ENCODE data around the gene FAIM2.
A peak's percentile ranks its signal among the peaks of the same experiment; 100 is the strongest.

FAIM2 gene

DNA sequence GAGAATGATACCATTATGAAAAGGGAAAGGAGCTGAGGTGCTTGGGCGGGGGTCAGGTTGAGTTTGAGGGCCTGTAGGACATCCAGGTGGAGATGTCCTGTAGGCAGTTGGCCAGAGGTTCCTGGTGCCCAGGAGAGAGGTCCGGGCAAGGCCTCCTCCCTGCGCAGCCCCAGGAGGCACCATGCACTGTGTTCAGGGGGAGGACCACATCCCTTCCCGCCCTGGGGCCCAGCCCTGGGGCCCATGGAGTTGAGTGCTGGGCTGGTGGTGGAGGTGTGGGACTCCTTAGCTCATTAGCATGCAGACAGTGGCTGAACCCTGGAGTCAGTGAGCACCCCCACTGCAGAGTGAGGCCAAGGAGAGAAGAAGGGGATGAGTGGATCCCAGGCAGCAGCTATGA, 5.7 kb upstream of the FAIM2 start:
- Histone ChIP-seq H3K27ac (ENCODE audit: low read depth, low read length) (no peak overlapping the region), H3K4me1 (ENCODE audit: control insufficient read depth, insufficient read depth, low read length) (no peaks in the 10 kb centered on the region), H3K4me3 (ENCODE audit: low read length) (no peak overlapping the region), H3K27me3 (ENCODE audit: control insufficient read depth, insufficient read depth, low read length) (no peaks in the 10 kb centered on the region), H3K36me3 (ENCODE audit: control insufficient read depth, insufficient read depth, low read length) (no peaks in the 10 kb centered on the region), H3K9ac (ENCODE audit: low read length) (no peak overlapping the region)

DNA sequence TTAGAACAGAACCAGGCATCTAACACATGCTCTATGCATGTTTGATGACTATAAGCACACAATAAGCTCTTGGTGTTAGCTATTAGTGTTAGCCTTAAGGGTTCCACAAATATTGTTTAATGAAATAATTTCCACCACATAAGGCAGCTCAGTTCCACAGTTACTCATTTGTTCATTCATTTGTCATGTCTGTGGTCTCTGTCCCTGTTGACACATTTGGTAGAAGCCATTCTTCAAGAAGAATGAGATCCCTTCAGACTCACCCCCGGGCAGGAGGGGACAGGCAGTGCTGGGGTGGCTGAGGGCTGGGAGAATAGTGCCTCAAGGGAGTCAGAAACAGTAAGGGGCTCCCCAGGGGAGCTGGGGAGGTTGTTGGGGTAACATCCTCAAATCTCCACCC, 3.7 kb upstream of the FAIM2 start:
- Histone ChIP-seq H3K9ac (ENCODE audit: low read length) (no peak overlapping the region), H3K4me3 (ENCODE audit: low read length) (no peak overlapping the region), H3K4me1 (ENCODE audit: control insufficient read depth, insufficient read depth, low read length) (peaks cover 4% of the 10 kb centered on the region), H3K27me3 (ENCODE audit: control insufficient read depth, insufficient read depth, low read length) (no peaks in the 10 kb centered on the region), H3K36me3 (ENCODE audit: control insufficient read depth, insufficient read depth, low read length) (no peaks in the 10 kb centered on the region), H3K27ac (ENCODE audit: low read depth, low read length) (no peak overlapping the region)

DNA sequence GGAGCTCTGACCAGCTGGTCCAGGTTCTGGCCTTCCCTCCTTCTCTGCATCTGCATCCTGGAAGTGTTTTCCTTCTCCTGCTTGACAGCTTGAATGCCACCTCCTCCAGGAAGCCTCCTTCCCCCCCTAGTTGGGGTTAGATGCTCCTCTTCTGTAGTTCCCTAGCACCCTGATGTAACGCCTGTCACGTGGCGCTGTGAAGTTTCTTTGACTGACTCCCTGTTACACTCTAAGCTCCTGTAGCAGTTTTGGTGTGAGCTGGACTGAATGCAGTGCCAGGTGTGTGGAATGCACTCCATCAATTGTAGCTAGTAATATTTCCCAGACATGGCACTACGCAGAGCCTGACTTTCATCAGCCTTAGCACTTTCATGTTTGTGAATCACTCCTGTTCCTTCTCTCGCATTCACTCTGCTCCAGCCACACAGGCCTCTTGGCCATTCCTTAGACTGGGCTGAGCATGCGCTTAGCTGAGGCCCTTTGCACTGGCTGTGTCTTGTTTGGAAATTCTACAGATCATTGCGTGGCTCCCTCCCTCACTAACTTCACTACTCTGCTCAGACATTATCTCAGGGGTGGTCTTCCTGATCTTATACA, 2.1 kb upstream of the FAIM2 start:
- Histone ChIP-seq H3K4me1 (ENCODE audit: control insufficient read depth, insufficient read depth, low read length) (peaks cover 4% of the 10 kb centered on the region), H3K9ac (ENCODE audit: low read length) (no peak overlapping the region), H3K27me3 (ENCODE audit: control insufficient read depth, insufficient read depth, low read length) (no peaks in the 10 kb centered on the region), H3K36me3 (ENCODE audit: control insufficient read depth, insufficient read depth, low read length) (no peaks in the 10 kb centered on the region), H3K27ac (ENCODE audit: low read depth, low read length) (no peak overlapping the region), H3K4me3 (ENCODE audit: low read length) (no peak overlapping the region)

DNA sequence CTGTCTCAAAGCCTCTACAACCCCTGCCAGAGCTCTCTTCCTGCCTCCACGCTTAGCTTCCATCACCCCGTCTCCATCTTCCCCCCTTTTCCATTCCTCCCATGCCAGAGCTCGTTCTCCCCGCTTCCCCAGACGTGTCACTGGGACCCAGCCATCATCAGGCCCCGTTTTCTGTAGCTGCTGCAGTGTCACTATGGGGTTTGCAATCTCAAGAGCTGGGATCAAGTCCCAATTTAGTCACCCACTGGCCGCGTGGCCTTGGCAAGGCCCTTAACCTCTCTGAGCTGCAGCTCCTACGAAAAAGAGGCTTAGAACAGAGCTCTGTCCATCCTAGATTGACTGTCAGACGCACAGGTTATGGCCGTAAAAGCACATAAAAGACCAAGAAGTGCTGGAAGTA, 901 bp upstream of the FAIM2 start:
- H3K9ac ChIP-seq (ENCODE audit: low read length): no peak overlapping the region
- H3K27ac ChIP-seq (ENCODE audit: low read depth, low read length): no peak overlapping the region
- peak overlapping the region; percentile 58 for H3K4me3 ChIP-seq (ENCODE audit: low read length)
- H3K27me3 ChIP-seq (ENCODE audit: control insufficient read depth, insufficient read depth, low read length): no peaks in the 10 kb centered on the region
- H3K36me3 ChIP-seq (ENCODE audit: control insufficient read depth, insufficient read depth, low read length): no peaks in the 10 kb centered on the region
- peaks cover 4% of the 10 kb centered on the region for H3K4me1 ChIP-seq (ENCODE audit: control insufficient read depth, insufficient read depth, low read length)

DNA sequence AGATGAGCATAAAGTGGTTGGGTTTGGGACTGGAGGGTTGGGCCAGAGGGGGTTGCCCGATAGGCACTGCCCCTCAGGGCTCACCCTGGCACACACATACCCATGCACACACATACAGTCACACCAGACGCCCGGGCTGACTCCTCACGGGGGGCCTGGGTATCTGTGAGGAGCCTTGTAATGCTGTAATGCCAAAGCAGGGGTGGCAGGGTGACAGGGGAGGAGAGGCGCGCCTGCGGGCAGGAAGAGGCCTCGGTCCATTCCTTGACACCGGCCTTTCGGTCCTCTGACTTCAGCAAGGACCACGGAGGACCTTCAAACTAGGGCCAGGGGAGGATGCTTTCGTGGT, 375 bp downstream of the FAIM2 start:
- Histone ChIP-seq H3K36me3 (ENCODE audit: control insufficient read depth, insufficient read depth, low read length) (no peaks in the 10 kb centered on the region), H3K27ac (ENCODE audit: low read depth, low read length) (no peak overlapping the region), H3K4me3 (ENCODE audit: low read length) (peak overlapping the region; percentile 39), H3K9ac (ENCODE audit: low read length) (peak overlapping the region; percentile 27), H3K4me1 (ENCODE audit: control insufficient read depth, insufficient read depth, low read length) (peaks cover 4% of the 10 kb centered on the region), H3K27me3 (ENCODE audit: control insufficient read depth, insufficient read depth, low read length) (no peaks in the 10 kb centered on the region)

DNA sequence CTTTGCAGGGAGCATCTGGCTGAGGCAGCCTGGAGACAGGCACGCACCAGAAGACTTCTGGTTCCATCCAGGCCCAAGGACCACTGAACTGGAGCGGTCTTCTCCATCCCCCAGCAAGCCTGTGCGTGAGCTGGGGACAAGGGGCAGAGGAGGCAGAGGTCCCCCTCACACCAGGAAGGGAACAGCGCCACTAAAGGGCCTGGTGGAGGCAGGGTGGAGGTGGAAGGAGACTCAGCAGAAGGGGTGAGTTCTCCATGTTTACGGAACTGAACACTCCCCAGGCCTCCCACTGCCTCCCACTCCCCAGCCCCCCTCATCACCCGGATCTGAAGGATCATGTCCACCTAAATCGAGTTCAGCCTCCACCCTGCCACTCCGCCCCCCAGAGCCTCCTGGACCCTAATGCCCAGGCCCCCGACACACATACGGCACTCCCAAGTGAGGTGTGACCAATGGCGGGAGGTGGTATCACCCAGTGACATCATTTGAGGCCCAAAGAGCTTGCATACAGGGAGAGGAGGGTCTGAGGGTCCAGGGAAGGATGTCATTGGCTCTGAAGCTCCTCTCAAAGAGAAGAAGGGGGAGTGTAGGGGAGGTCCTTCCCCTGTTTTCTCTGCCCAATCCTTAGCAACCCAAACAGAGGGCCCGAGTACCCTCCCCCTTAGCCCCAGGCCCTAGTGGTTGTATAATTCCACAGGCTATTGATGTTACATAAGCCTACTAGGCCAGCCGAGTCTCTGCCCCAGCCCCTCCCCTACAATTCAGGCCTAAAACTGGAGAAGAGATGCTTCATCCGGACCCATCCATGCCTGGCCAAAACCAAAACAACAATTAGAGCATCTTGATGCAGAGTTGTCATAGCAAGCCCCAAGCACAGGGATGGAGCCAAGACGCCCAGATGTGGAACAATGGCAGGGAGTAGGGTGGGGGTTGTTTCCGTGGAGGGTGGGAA, 1.0 kb downstream of the FAIM2 start:
- H3K9ac ChIP-seq (ENCODE audit: low read length): no peak overlapping the region
- H3K4me3 ChIP-seq (ENCODE audit: low read length): peak overlapping the region; percentile 39
- no peaks in the 10 kb centered on the region for H3K27me3 ChIP-seq (ENCODE audit: control insufficient read depth, insufficient read depth, low read length)
- no peak overlapping the region for H3K27ac ChIP-seq (ENCODE audit: low read depth, low read length)
- H3K4me1 ChIP-seq (ENCODE audit: control insufficient read depth, insufficient read depth, low read length): peaks cover 4% of the 10 kb centered on the region
- no peaks in the 10 kb centered on the region for H3K36me3 ChIP-seq (ENCODE audit: control insufficient read depth, insufficient read depth, low read length)

DNA sequence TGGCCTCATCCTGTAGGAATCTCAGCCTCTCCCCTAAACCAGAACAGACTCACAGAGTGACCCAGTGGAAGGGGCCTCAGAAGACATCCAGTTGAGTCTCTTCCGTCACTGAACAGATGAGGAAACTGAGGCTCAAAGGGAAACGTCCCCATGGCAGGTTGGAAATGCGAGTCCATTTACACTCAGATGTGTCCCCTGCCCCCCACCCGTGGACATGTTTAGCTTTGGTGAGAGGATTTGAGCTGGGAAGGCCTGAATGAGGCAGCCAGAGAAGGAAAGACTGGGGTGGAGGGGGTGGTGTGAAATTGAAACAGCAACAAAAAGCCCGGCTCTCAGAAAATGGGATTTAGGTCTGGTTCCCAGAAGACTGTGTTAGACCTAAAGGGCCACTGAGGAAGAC, 1.7 kb downstream of the FAIM2 start:
- Histone ChIP-seq H3K27me3 (ENCODE audit: control insufficient read depth, insufficient read depth, low read length) (no peaks in the 10 kb centered on the region), H3K36me3 (ENCODE audit: control insufficient read depth, insufficient read depth, low read length) (no peaks in the 10 kb centered on the region), H3K9ac (ENCODE audit: low read length) (no peak overlapping the region), H3K4me1 (ENCODE audit: control insufficient read depth, insufficient read depth, low read length) (peaks cover 4% of the 10 kb centered on the region), H3K27ac (ENCODE audit: low read depth, low read length) (no peak overlapping the region), H3K4me3 (ENCODE audit: low read length) (no peak overlapping the region)

DNA sequence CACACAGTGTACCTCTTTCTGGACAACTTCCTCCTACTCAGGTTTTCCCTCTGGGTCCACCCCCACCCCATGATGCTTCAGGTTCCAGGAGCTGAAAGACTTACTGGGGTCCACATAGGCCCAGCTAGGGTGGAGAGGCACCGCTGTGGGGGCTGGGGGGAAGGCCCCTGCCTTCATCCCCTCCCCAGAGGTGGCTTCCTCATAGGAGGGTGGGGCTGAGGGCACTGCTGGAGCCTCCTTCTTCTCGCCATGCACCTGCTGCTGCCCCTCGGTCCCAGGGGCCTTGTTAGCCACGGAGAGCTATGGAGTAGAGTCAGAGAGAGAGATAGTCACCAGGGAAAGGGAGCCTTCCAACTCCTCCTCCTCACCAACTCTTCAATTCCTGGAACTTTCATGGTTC, 2.7 kb downstream of the FAIM2 start:
- H3K27ac ChIP-seq (ENCODE audit: low read depth, low read length): no peak overlapping the region
- no peaks in the 10 kb centered on the region for H3K27me3 ChIP-seq (ENCODE audit: control insufficient read depth, insufficient read depth, low read length)
- H3K4me1 ChIP-seq (ENCODE audit: control insufficient read depth, insufficient read depth, low read length): peaks cover 4% of the 10 kb centered on the region
- no peaks in the 10 kb centered on the region for H3K36me3 ChIP-seq (ENCODE audit: control insufficient read depth, insufficient read depth, low read length)
- no peak overlapping the region for H3K9ac ChIP-seq (ENCODE audit: low read length)
- H3K4me3 ChIP-seq (ENCODE audit: low read length): no peak overlapping the region

DNA sequence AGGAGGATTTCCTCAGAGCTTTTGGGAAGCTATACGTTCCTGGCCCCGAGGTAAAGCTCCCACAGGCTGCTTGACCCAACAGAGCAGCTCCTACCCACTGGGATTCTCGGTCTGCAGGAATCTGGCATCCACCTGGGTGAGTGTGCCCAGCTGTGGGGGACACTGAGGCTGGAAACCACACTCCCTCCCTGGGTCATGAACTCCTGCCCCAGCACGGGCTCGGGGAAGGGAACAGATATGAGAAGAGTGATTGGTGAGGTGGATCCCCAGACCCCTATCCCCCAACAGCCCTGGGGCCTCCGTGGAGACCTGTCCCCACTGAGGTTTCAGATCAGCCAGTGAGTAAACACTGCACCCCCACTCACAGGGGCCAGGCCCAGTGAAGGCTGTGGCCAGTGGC, 3.3 kb downstream of the FAIM2 start:
- Histone ChIP-seq H3K4me3 (ENCODE audit: low read length) (no peak overlapping the region), H3K36me3 (ENCODE audit: control insufficient read depth, insufficient read depth, low read length) (no peaks in the 10 kb centered on the region), H3K9ac (ENCODE audit: low read length) (no peak overlapping the region), H3K27ac (ENCODE audit: low read depth, low read length) (no peak overlapping the region), H3K27me3 (ENCODE audit: control insufficient read depth, insufficient read depth, low read length) (no peaks in the 10 kb centered on the region), H3K4me1 (ENCODE audit: control insufficient read depth, insufficient read depth, low read length) (peaks cover 4% of the 10 kb centered on the region)

DNA sequence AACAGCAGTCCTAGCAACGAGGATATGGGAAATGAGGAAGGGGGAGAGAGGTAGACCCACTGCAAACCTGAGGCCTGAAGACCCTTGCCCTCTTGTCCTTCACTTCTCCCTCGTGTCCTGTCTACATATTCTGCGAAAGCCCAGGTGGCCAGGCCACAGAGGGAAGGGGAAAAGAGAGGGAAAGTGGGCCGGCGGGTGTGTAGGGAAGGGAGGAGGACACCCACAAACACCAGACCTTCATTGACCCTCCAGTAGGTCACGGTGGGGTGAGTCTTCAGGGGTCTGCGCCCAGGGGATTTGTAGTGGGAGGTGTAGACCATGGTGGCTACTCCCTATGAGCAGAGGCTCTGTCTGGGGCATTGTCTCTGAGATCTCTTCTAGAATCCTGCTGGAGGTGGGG, 3.8 kb downstream of the FAIM2 start:
- no peak overlapping the region for H3K9ac ChIP-seq (ENCODE audit: low read length)
- no peaks in the 10 kb centered on the region for H3K27me3 ChIP-seq (ENCODE audit: control insufficient read depth, insufficient read depth, low read length)
- no peaks in the 10 kb centered on the region for H3K36me3 ChIP-seq (ENCODE audit: control insufficient read depth, insufficient read depth, low read length)
- H3K4me1 ChIP-seq (ENCODE audit: control insufficient read depth, insufficient read depth, low read length): peaks cover 4% of the 10 kb centered on the region
- no peak overlapping the region for H3K27ac ChIP-seq (ENCODE audit: low read depth, low read length)
- no peak overlapping the region for H3K4me3 ChIP-seq (ENCODE audit: low read length)

DNA sequence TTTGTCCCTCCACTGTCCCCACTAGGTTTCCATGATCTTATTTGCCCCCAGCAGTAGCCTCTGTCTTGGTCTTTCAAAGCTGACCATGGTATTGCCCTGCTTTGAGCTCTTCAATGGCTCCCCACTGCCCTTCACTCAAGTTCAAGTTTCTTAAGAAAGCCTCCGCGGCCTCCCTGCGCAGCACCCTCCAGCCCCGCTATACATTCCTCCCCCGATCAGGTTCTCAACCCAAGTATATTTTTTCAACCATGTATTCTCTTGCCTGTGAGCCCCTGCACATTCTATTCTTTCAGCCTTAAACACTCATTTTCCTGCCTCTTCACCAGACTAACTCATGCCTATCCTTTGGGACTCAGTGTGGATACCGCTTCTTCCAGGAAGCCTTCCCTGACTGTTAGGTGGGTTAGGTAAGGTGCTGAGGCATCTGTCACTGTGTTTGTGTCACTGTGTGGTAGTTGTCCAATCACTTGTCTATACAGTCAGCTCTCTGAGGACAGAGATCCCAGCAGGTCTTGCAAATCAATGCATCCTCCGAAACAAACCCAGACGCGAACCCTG, 4.3 kb downstream of the FAIM2 start:
- peaks cover 4% of the 10 kb centered on the region for H3K4me1 ChIP-seq (ENCODE audit: control insufficient read depth, insufficient read depth, low read length)
- no peak overlapping the region for H3K27ac ChIP-seq (ENCODE audit: low read depth, low read length)
- H3K36me3 ChIP-seq (ENCODE audit: control insufficient read depth, insufficient read depth, low read length): no peaks in the 10 kb centered on the region
- no peak overlapping the region for H3K9ac ChIP-seq (ENCODE audit: low read length)
- no peak overlapping the region for H3K4me3 ChIP-seq (ENCODE audit: low read length)
- H3K27me3 ChIP-seq (ENCODE audit: control insufficient read depth, insufficient read depth, low read length): no peaks in the 10 kb centered on the region

DNA sequence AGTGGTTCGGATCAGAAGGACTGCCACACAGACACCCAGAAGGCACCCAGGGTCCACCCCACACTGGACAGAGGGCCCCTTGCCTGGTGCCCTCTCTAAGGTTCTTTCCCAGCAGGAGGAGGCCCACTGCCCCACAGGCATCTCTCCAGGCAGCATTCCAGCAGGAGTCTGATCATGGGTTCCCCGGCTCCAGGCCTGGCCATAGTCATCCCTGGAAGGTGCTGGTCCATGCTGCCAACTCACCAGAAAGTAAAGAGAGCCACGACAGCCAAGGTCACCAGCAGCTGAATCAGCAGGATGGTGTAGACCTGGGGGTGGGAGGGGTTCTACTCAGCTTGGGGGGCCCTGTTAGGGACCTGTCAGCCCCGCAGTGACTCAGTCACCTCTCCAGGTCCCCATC, 6.4 kb downstream of the FAIM2 start:
- H3K36me3 ChIP-seq (ENCODE audit: control insufficient read depth, insufficient read depth, low read length): no peaks in the 10 kb centered on the region
- H3K4me1 ChIP-seq (ENCODE audit: control insufficient read depth, insufficient read depth, low read length): no peaks in the 10 kb centered on the region
- H3K4me3 ChIP-seq (ENCODE audit: low read length): no peak overlapping the region
- no peaks in the 10 kb centered on the region for H3K27me3 ChIP-seq (ENCODE audit: control insufficient read depth, insufficient read depth, low read length)
- no peak overlapping the region for H3K9ac ChIP-seq (ENCODE audit: low read length)
- no peak overlapping the region for H3K27ac ChIP-seq (ENCODE audit: low read depth, low read length)

DNA sequence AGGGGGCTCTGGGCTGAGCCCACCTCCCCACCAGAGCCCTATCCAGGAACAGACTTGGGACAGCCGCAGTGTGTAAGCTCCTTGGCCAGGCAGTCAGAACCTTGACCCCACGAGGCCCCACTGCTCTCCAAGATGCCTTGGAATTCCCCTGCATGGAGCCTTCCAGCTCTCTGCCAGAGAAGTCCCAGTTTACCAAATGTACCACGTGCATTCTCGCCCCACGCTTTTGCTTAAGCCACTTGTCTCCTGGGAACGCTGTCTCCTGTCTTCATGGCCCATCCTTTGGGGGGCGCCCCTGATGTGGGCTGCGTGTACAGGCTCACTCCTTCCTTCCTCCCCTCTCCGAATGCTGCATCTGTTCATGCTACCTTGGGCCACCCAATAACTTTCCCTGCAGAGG, 7.9 kb downstream of the FAIM2 start:
- H3K36me3 ChIP-seq (ENCODE audit: control insufficient read depth, insufficient read depth, low read length): no peaks in the 10 kb centered on the region
- no peaks in the 10 kb centered on the region for H3K27me3 ChIP-seq (ENCODE audit: control insufficient read depth, insufficient read depth, low read length)
- H3K9ac ChIP-seq (ENCODE audit: low read length): no peak overlapping the region
- no peaks in the 10 kb centered on the region for H3K4me1 ChIP-seq (ENCODE audit: control insufficient read depth, insufficient read depth, low read length)
- no peak overlapping the region for H3K4me3 ChIP-seq (ENCODE audit: low read length)
- H3K27ac ChIP-seq (ENCODE audit: low read depth, low read length): no peak overlapping the region
